PFSK-1 (cell line): ENCODE measurements around the gene GLIS1.

Source experiments
- SIN3A ChIP-seq: IDR thresholded peaks from 2 replicates; pipeline ENCODE4 v1.6.1; 2012; ENCODE audit warnings: mild to moderate bottlenecking, low read length, moderate library complexity, borderline replicate concordance; ENCODE audit not compliant: insufficient read depth
- TAF1 ChIP-seq: IDR thresholded peaks from 2 replicates; pipeline ENCODE4 v1.6.1; 2012; ENCODE audit warnings: low read length, control low read depth, borderline replicate concordance; ENCODE audit not compliant: insufficient read depth

- TF ChIP-seq TAF1 (no peak), SIN3A (no peak)
Observed at GRCh38 chr1:53646732-53647131, 92.2 kb downstream of the GLIS1 start.
